GM21515 (cell line): ENCODE data around the gene LMTK3.

ENCODE experiments used
- ATAC-seq: cut with Tn5 transposase; IDR thresholded peaks from one replicate; pipeline ENCODE4 v1.9.1; 2021; ENCODE audit not compliant: unreplicated experiment

Gene LMTK3

GRCh38 chr19:48509467-48510194 is 2.0 kb downstream of the LMTK3 start:
- ATAC-seq = no peak

- no peak for ATAC-seq
Observed at GRCh38 chr19:48508729-48509411, 2.8 kb downstream of the LMTK3 start.

GRCh38 chr19:48507911-48508439 is 3.7 kb downstream of the LMTK3 start:
- ATAC-seq = no peak

- ATAC-seq = no peak
Observed at GRCh38 chr19:48506138-48506733, 5.4 kb downstream of the LMTK3 start.

GRCh38 chr19:48502350-48503018 is 9.2 kb downstream of the LMTK3 start:
- ATAC-seq = no peak

GRCh38 chr19:48501494-48502349 is 9.9 kb downstream of the LMTK3 start:
- no peak for ATAC-seq

- ATAC-seq = no peak
Observed at GRCh38 chr19:48500830-48501493, 10.7 kb downstream of the LMTK3 start.

- ATAC-seq = no peak
Observed at GRCh38 chr19:48499316-48500090, 12.1 kb downstream of the LMTK3 start.

- no peak for ATAC-seq
Observed at GRCh38 chr19:48498595-48499311, 12.9 kb downstream of the LMTK3 start.

- ATAC-seq = no peak
Observed at GRCh38 chr19:48497728-48498594, 13.7 kb downstream of the LMTK3 start.

- no peak for ATAC-seq
Observed at GRCh38 chr19:48496959-48497727, 14.5 kb downstream of the LMTK3 start.

- no peak for ATAC-seq
Observed at GRCh38 chr19:48495396-48495795, 16.2 kb downstream of the LMTK3 start.

GRCh38 chr19:48493718-48494401 is 17.8 kb downstream of the LMTK3 start:
- ATAC-seq = peak; percentile 8

- peak; percentile 45 for ATAC-seq
Observed at GRCh38 chr19:48492925-48493717, 18.5 kb downstream of the LMTK3 start.

- no peak for ATAC-seq
Observed at GRCh38 chr19:48491793-48492123, 19.9 kb downstream of the LMTK3 start.
